ENCODE results near the gene SEMA5B. TPM values are rescaled to one million over a fixed set of nuclear protein-coding genes. Genes with fewer than 3 reads are reported as not detected.
A peak's percentile ranks its signal among the peaks of the same experiment; 100 is the strongest.

The SEMA5B gene
- total RNA-seq, 1 experiment from 2014 or later, result 1.0 TPM

DNA sequence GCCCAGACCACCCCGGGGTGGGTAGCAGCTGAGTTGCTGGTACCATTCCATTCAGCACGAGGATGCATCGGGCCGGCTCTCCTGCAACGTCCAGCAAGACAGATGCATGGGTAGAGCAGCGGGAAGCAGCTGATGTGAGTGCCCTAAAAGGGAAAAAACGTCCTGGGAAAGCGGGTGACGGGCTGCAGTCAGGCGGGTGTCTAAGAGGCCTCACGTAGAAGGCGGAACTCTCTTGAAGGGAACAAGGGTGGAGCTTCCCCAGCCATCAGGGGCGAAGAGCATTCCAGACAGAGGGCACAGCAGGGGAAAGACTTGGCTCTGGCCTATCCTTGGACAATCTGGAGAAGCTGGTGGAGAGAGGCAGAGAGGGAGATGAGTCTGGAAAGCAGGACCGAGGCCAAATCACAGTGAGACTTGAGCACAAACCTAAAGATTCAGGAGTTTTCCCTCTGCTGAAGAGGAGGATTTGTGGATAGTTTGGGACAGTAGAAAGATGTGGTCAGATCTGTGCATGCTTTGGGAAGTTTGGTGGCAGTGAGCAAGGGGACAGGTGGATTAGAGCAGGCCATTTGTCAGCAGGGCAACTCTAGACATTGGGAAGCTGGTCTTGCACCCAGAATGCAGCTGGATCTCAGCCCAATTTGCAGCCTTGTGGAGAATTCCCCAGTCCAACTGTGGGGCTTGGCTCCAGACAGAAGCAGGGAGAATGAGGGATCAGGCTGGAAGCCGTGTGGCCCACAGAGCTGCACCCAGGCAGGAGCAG, 70.7 kb downstream of the SEMA5B start:
- no peak for DNase-seq
- H3K27me3 ChIP-seq (replicated peaks; ENCODE audit: control insufficient read depth, insufficient read depth, low read length), result no peaks in the 10 kb centered on the region
- no peaks in the 10 kb centered on the region for H3K9me3 ChIP-seq
- ChIA-PET CTCF (interaction anchor here (0.6 kb wide), 1 partner anchor 13 kb away, joined by 3 read pairs; no protein-coding TSS in a partner anchor), POLR2A (no interaction called here)
- H3K36me3 Mint-ChIP-seq (ENCODE audit: insufficient read depth, unreplicated experiment), result no peaks in the 10 kb centered on the region
- no peak overlapping the region for H3K4me3 Mint-ChIP-seq (ENCODE audit: unreplicated experiment)
- no peaks in the 10 kb centered on the region for H3K4me1 ChIP-seq
- BruUV-seq (replicated peaks), result no TSS peak
- H3K4me1 Mint-ChIP-seq (ENCODE audit: low read depth, unreplicated experiment), result no peaks in the 10 kb centered on the region
- no peak overlapping the region for H3K4me3 ChIP-seq (ENCODE audit: low read depth, low read length)
- no peaks in the 10 kb centered on the region for H3K27me3 Mint-ChIP-seq (ENCODE audit: insufficient read depth, unreplicated experiment)
- intact Hi-C loops (cut with micrococcal nuclease; ENCODE audit: unreplicated experiment), result no loop called here
- TF ChIP-seq, protein P1, sequence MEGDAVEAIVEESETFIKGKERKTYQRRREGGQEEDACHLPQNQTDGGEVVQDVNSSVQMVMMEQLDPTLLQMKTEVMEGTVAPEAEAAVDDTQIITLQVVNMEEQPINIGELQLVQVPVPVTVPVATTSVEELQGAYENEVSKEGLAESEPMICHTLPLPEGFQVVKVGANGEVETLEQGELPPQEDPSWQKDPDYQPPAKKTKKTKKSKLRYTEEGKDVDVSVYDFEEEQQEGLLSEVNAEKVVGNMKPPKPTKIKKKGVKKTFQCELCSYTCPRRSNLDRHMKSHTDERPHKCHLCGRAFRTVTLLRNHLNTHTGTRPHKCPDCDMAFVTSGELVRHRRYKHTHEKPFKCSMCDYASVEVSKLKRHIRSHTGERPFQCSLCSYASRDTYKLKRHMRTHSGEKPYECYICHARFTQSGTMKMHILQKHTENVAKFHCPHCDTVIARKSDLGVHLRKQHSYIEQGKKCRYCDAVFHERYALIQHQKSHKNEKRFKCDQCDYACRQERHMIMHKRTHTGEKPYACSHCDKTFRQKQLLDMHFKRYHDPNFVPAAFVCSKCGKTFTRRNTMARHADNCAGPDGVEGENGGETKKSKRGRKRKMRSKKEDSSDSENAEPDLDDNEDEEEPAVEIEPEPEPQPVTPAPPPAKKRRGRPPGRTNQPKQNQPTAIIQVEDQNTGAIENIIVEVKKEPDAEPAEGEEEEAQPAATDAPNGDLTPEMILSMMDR (IDR thresholded peaks at IDR 0.05; ENCODE audit: insufficient read depth in 1 of 2, low read depth in 1 of 2, low read length in 1 of 2, severe bottlenecking in 1 of 2, unreplicated experiment in 1 of 2), result no peak
- H3K27ac Mint-ChIP-seq (ENCODE audit: unreplicated experiment), result no peak overlapping the region
- no peaks in the 10 kb centered on the region for H3K36me3 ChIP-seq (ENCODE audit: control insufficient read depth, insufficient read depth, low read length)
- no peaks in the 10 kb centered on the region for H3K9me3 Mint-ChIP-seq (ENCODE audit: unreplicated experiment)

DNA sequence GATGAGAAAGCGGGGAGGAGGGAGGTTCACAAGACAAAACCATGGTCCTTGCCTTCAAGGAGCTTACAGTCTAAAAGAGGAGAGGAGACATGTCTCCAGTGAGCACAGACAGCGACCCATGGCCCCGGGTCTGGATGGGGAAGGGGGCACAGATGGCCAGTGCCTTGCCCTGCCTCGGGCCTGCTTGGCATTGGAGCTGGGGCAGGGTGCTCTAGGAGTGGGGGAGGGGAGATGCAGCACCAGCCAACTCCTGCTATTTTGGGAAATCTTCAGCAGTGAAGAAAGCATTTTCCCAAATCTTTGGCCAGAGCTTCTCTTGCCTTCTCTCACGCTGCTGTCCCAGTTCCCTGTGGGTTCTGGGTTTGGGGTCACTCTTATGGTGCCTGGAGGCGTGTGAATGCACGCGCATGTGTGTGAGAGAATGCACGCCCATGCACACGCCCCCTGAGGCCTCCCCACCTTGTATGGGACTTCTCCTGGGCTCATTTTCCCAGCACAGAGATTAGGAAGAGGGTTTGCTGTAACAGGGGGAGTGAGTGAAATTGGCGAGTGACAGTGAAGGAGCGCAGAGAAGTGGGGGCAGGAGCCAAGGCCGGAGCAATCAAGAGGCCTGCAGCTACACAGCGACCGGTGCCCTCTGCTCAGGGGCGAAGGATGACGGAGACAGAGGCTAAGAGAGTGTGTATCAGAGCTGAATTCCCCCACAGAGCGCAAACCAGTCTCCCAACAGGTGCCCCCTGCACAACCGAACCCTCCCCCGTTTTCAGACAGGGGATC, 71.5 kb downstream of the SEMA5B start:
- no peaks in the 10 kb centered on the region for H3K36me3 Mint-ChIP-seq (ENCODE audit: insufficient read depth, unreplicated experiment)

GRCh38 chr3:122952520-122952919, 75.0 kb downstream of the SEMA5B start:
- no peak for DNase-seq
- BruUV-seq (replicated peaks), result no TSS peak
- POLR2A ChIA-PET, result no interaction called here
- Histone ChIP-seq H3K4me1 (no peaks in the 10 kb centered on the region), H3K9me3 (0 out of 2 replicates have a peak, but pooled peaks cover 3% of the 10 kb centered on the region), H3K4me3 (ENCODE audit: low read depth, low read length) (no peak overlapping the region), H3K27me3 (replicated peaks; ENCODE audit: control insufficient read depth, insufficient read depth, low read length) (no peaks in the 10 kb centered on the region), H3K36me3 (ENCODE audit: control insufficient read depth, insufficient read depth, low read length) (no peaks in the 10 kb centered on the region)
- H3K4me3 Mint-ChIP-seq (ENCODE audit: unreplicated experiment), result no peak overlapping the region
- CTCF ChIA-PET, result interaction anchor here (1.1 kb wide), 1 partner anchor 9 kb away, joined by 3 read pairs; no protein-coding TSS in a partner anchor
- intact Hi-C loops (cut with micrococcal nuclease; ENCODE audit: unreplicated experiment), result no loop called here
- no peaks in the 10 kb centered on the region for H3K36me3 Mint-ChIP-seq (ENCODE audit: insufficient read depth, unreplicated experiment)
- H3K9me3 Mint-ChIP-seq (ENCODE audit: unreplicated experiment), result no peaks in the 10 kb centered on the region
- no peaks in the 10 kb centered on the region for H3K4me1 Mint-ChIP-seq (ENCODE audit: low read depth, unreplicated experiment)
- TF ChIP-seq, protein P1 (IDR thresholded peaks at IDR 0.05; ENCODE audit: insufficient read depth in 1 of 2, low read depth in 1 of 2, low read length in 1 of 2, severe bottlenecking in 1 of 2, unreplicated experiment in 1 of 2), result peak in 1 of 2 experiments; percentile 4
- no peak overlapping the region for H3K27ac Mint-ChIP-seq (ENCODE audit: unreplicated experiment)
- H3K27me3 Mint-ChIP-seq (ENCODE audit: insufficient read depth, unreplicated experiment), result no peaks in the 10 kb centered on the region

More for the DNA sequence above, 71.5 kb downstream of the SEMA5B start:
- no TSS peak for BruUV-seq (replicated peaks)
- Histone ChIP-seq H3K4me1 (no peaks in the 10 kb centered on the region), H3K4me3 (ENCODE audit: low read depth, low read length) (no peak overlapping the region), H3K9me3 (no peaks in the 10 kb centered on the region), H3K36me3 (ENCODE audit: control insufficient read depth, insufficient read depth, low read length) (no peaks in the 10 kb centered on the region), H3K27me3 (replicated peaks; ENCODE audit: control insufficient read depth, insufficient read depth, low read length) (no peaks in the 10 kb centered on the region)
- Mint-ChIP-seq H3K9me3 (ENCODE audit: unreplicated experiment) (no peaks in the 10 kb centered on the region), H3K4me1 (ENCODE audit: low read depth, unreplicated experiment) (no peaks in the 10 kb centered on the region), H3K27ac (ENCODE audit: unreplicated experiment) (no peak overlapping the region), H3K4me3 (ENCODE audit: unreplicated experiment) (no peak overlapping the region), H3K27me3 (ENCODE audit: insufficient read depth, unreplicated experiment) (no peaks in the 10 kb centered on the region)
- CTCF ChIA-PET, result interaction anchor here (0.6 kb wide), 1 partner anchor 13 kb away, joined by 3 read pairs; no protein-coding TSS in a partner anchor
- DNase-seq, result no peak
- intact Hi-C loops (cut with micrococcal nuclease; ENCODE audit: unreplicated experiment), result no loop called here
- POLR2A ChIA-PET, result no interaction called here
- TF ChIP-seq, protein P1 (IDR thresholded peaks at IDR 0.05; ENCODE audit: insufficient read depth in 1 of 2, low read depth in 1 of 2, low read length in 1 of 2, severe bottlenecking in 1 of 2, unreplicated experiment in 1 of 2), result no peak

Measured in Caco-2 (cell line).